ENCODE measurements around the gene TTC39B.

TTC39B gene

GRCh38 chr9:15156241-15156640 lies 150.8 kb downstream of the TTC39B start:
- Histone ChIP-seq H3K27me3 (replicated peaks; ENCODE audit: control insufficient read depth, insufficient read depth, low read length) (no peaks in the 10 kb centered on the region; the same call in 1 of the 2 replicates), H3K36me3 (ENCODE audit: control insufficient read depth, insufficient read depth, low read length) (no peaks in the 10 kb centered on the region), H3K4me3 (replicated peaks; ENCODE audit: low read depth, low read length) (no peak overlapping the region)
- no peak for DNase-seq (ENCODE audit: extremely low read depth, insufficient read length)
- TF ChIP-seq CTCF (IDR thresholded peaks at IDR 0.05; ENCODE audit: insufficient read depth, low read length, poor library complexity, severe bottlenecking) = no peak

- Histone ChIP-seq H3K27me3 (replicated peaks; ENCODE audit: control insufficient read depth, insufficient read depth, low read length) (no peaks in the 10 kb centered on the region; the same call in 1 of the 2 replicates), H3K4me3 (replicated peaks; ENCODE audit: low read depth, low read length) (no peak overlapping the region), H3K36me3 (ENCODE audit: control insufficient read depth, insufficient read depth, low read length) (no peaks in the 10 kb centered on the region)
- TF ChIP-seq CTCF (IDR thresholded peaks at IDR 0.05; ENCODE audit: insufficient read depth, low read length, poor library complexity, severe bottlenecking) = no peak
- no peak for DNase-seq (ENCODE audit: extremely low read depth, insufficient read length)
Measured at GRCh38 chr9:15155826-15156225, 151.2 kb downstream of the TTC39B start.

GRCh38 chr9:15155323-15155722 lies 151.7 kb downstream of the TTC39B start:
- Histone ChIP-seq H3K36me3 (ENCODE audit: control insufficient read depth, insufficient read depth, low read length) (no peaks in the 10 kb centered on the region), H3K4me3 (replicated peaks; ENCODE audit: low read depth, low read length) (no peak overlapping the region), H3K27me3 (replicated peaks; ENCODE audit: control insufficient read depth, insufficient read depth, low read length) (no peaks in the 10 kb centered on the region)
- no peak for DNase-seq (ENCODE audit: extremely low read depth, insufficient read length)
- TF ChIP-seq CTCF (IDR thresholded peaks at IDR 0.05; ENCODE audit: insufficient read depth, low read length, poor library complexity, severe bottlenecking) = no peak

GRCh38 chr9:15154677-15155076 lies 152.3 kb downstream of the TTC39B start:
- H3K27me3 ChIP-seq (replicated peaks; ENCODE audit: control insufficient read depth, insufficient read depth, low read length) = no peaks in the 10 kb centered on the region
- no peaks in the 10 kb centered on the region for H3K36me3 ChIP-seq (ENCODE audit: control insufficient read depth, insufficient read depth, low read length)
- DNase-seq (ENCODE audit: extremely low read depth, insufficient read length) = no peak
- H3K4me3 ChIP-seq (replicated peaks; ENCODE audit: low read depth, low read length) = no peak overlapping the region
- no peak for TF ChIP-seq CTCF (IDR thresholded peaks at IDR 0.05; ENCODE audit: insufficient read depth, low read length, poor library complexity, severe bottlenecking)

GRCh38 chr9:15153961-15154360 lies 153.1 kb downstream of the TTC39B start:
- no peak for DNase-seq (ENCODE audit: extremely low read depth, insufficient read length)
- TF ChIP-seq CTCF (IDR thresholded peaks at IDR 0.05; ENCODE audit: insufficient read depth, low read length, poor library complexity, severe bottlenecking) = no peak
- no peaks in the 10 kb centered on the region for H3K36me3 ChIP-seq (ENCODE audit: control insufficient read depth, insufficient read depth, low read length)
- H3K27me3 ChIP-seq (replicated peaks; ENCODE audit: control insufficient read depth, insufficient read depth, low read length) = no peaks in the 10 kb centered on the region
- no peak overlapping the region for H3K4me3 ChIP-seq (replicated peaks; ENCODE audit: low read depth, low read length)

GRCh38 chr9:15150939-15151338 lies 156.1 kb downstream of the TTC39B start:
- no peak for DNase-seq (ENCODE audit: extremely low read depth, insufficient read length)
- TF ChIP-seq CTCF (IDR thresholded peaks at IDR 0.05; ENCODE audit: insufficient read depth, low read length, poor library complexity, severe bottlenecking) = no peak
- Histone ChIP-seq H3K4me3 (replicated peaks; ENCODE audit: low read depth, low read length) (no peak overlapping the region), H3K36me3 (ENCODE audit: control insufficient read depth, insufficient read depth, low read length) (no peaks in the 10 kb centered on the region), H3K27me3 (replicated peaks; ENCODE audit: control insufficient read depth, insufficient read depth, low read length) (no peaks in the 10 kb centered on the region)

Measured in GM06990 (cell line).